ENCODE results near the gene HBG2.
"Not testable (repeated sequence)": the region's sequence is repeated elsewhere in the genome, so short reads cannot be mapped to it uniquely, and the experiment has no call there.

HBG2 gene

DNA sequence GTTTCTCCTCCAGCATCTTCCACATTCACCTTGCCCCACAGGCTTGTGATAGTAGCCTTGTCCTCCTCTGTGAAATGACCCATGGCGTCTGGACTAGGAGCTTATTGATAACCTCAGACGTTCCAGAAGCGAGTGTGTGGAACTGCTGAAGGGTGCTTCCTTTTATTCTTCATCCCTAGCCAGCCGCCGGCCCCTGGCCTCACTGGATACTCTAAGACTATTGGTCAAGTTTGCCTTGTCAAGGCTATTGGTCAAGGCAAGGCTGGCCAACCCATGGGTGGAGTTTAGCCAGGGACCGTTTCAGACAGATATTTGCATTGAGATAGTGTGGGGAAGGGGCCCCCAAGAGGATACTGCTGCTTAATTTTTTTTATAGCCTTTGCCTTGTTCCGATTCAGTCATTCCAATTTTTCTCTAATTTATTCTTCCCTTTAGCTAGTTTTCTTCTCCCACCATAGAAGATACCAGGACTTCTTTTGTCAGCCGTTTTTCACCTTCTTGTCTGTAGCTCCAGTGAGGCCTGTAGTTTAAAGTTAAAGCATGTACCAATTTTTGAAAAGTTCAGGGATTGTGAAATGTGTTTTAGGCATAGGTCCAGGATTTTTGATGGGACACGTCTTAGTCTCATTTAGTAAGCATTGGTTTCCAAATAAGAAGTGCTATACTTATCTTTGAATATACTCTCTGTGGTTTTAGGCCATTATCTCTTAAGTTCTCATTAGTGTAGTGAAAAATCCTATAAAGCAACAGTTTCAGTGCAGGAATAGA is at the start of gene HBG2:
Gene HBG2 (minus strand): TSS at position 136 of the 768 bp plus-strand sequence. CDS start 53 bp downstream, at position 83.
- DNase-seq = not testable (repeated sequence)

DNA sequence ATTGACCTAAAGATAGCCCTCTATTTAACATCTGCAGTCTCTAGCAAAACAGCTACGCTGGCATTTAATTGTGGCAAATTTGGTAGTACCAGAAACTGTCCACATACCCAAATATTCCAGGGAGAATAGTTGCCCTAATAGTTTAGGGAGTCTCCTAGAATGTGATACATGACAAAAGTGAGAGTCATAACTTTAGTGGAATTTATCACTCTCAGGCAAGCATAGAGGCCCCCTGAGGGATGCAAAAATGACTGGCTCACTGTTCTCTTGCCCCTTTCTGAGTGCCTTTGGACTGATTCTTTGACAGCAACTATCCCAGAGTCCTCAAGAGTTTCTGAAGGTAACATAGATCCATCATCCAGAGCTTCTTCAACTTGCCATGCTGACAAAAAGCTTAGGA is 49.5 kb upstream of the HBG2 start:
- DNase-seq = no peak

DNA sequence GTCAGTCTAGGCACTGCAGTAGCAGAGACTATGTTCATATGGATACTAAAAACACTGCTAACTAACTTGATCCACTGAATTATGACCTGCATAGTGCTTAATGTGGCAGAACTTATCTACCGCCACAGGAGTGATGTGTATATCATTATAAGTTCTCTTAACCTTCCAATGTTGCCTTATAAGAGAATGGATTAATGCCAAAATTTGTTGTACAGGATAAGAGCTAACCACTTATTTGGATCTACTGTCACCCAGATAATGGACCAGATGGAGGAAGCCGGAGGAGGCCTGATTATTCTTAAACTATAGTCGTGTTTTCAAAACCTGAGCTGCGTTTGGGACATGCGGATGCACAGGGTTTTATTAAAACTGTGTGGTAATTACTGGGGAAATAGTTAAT is 49.0 kb upstream of the HBG2 start:
- DNase-seq = no peak

DNA sequence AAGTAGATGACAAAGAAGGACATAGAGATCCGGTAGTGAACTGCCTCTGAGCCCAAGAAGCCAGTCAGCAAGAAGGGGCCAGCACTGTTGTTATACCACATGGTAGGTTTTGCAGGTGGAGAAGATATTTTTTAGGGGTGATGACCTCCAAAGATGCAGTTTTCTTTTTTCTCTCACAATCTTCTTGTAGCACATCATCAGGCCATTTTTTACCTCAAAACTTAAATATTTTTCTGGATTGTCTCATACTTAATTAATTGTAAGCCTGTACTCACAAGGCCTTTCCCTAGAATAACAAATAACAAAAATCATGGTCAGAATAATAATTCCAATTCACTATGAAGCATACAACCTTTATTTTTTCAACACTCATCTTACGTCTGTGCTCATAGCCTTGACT is 47.3 kb upstream of the HBG2 start, which contains the start of gene OR51B4:
Gene OR51B4 (minus strand): TSS at position 101 of the 400 bp plus-strand sequence. CDS start 0 bp downstream, at position 101.
- no peak for DNase-seq

DNA sequence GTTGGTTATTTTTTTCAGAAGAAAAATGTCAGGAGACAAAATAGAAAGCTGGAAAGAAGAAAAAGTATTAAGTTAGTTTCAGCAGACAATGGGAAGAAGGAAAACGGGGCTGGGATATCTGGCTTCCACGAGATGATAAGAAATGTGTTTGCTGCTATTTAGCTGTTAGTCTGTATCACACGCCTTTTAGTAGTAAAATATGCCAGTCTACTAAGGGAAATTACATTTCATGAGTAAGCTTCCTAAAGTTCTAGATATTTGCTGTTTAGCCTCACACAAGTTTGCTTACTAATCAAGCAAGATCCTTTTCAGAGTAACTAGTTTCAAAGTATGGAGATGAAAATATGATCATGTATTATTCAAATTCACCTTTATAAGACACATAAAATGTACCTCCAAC is 45.7 kb upstream of the HBG2 start:
- no peak for DNase-seq

DNA sequence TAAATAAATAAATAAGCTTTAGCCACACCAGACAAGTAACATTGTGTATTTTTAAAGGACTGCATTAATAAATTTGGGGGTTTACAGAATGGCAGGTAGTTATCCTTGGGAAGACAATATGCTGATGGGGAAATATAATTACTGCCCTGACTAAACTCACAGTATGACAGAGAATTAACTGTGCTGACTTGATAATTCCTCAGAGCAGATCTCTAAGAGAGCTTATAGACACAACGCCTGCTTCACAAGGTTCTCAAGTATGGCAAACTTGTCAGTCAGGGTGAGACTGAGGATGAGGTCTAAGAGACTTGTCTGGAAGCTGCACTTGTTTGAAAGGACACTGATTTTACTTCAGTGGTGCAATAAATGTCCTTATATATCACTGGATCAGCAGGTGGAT is 43.9 kb upstream of the HBG2 start:
- no peak for DNase-seq

DNA sequence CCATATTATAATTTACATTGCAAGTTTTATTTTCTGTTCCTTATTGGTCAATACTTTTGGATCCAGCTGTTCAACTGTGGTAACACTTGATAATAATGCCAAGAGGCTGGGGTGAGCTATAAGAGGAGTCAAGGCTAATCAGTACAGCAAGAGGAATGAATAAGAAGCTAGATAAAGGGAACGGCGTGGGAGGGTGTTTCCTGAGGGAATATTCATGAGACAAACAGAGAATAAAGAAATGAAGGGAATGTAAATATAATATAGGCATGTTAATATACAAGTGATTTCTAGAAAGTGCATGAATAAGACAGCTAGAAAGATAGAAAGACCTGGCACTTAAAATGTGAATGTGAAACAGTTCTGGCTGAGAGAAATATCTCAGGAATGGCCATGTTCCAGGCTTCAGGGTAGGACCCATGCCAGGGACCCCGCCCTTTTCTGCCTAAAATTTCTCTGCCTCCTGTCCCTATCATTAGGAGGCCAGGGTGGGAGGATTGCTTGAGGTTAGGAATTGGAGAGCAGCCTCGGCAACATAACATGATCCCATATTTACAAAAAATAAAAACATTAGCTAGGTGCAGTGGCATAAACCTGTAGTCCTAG is 43.2 kb upstream of the HBG2 start:
- DNase-seq = no peak

DNA sequence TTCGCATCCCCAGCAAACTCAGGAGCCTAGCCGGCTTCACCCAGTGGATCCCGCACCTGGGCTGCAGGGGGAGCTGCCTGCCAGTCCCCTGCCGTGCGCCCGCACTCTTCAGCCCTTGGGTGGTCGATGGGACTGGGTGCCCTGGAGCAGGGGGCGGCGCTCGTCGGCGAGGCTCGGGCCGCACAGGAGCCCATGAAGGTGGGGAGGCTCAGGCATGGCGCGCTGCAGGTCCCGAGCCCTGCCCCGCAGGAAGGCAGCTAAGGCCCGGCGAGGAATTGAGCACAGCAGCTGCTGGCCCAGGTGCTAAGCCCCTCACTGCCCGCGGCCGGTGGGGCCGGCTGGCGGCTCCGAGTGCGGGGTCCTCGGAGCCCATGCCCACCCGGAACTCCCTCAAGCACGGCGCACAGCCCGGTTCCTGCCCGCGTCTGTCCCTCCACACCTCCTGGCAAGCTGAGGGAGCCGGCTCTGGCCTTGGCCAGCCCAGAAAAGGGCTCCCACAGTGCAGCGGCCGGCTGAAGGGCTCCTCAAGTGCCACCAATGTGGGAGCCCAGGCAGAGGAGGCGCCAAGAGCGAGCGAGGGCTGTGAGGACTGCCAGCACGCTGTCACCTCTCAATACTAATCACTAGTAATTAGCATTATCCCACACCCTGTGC is 39.9 kb upstream of the HBG2 start:
- DNase-seq = not testable (repeated sequence)

DNA sequence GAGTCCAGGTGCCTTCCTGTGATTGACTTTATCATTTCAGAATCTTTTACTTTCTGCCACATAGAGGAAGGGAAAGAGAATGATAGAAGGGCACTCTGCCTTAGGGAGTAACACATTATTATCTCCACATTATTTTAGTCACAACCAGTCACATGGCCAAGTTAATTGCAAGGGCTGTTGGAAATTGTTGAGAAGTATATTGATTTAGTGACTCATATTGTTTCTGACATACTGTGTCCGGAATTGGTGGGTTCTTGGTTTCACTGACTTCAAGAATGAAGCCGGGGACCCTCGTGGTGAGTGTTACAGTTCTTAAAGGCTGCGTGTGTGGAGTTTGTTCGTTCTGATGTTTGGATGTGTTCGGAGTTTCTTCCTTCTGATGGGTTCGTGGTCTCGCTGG is 38.4 kb upstream of the HBG2 start:
- no peak for DNase-seq

DNA sequence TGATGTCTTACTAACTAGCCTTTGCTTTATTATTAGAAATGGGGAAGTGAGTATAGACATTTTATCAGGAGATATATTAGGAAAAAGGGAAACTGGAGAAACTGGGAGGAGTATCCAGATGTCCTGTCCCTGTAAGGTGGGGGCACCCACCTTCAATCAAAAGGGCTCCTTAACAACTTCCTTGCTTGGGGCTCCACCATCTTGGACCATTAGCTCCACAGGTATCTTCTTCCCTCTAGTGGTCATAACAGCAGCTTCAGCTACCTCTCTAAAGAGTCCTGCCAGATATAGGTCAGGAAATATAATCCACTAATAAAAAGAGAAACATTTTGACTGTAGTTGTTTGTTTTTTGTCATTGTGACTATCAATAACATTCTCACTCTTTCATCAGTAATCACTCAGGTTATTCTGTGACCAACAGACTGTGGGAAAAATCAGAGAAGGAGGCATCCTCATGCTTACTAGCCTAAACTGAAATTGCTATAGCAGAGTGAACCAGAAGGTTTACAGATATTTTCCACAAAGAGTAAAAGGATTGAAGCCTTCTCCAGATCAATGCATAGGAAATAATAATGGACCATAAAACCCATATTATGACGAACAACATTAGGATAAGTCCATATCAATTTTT is 36.7 kb upstream of the HBG2 start:
- no peak for DNase-seq

DNA sequence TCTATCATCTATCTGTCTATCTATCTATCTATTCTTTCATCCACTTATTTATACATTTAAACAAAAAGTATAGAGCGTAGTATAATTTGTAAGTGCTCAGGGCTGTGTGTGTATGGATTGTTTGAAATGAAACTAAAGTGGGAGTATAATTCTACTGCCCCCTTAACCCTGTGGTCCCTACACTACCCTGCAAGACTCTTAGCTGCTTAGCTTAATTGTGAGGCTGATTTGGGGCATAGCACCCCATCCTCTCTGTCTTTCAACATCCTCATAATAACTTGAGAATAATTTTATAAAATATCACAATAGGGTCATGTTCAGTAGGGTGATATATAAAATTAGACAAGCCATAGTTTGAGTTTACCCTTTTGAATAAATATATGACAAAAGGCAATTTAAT is 35.5 kb upstream of the HBG2 start:
- DNase-seq = no peak

DNA sequence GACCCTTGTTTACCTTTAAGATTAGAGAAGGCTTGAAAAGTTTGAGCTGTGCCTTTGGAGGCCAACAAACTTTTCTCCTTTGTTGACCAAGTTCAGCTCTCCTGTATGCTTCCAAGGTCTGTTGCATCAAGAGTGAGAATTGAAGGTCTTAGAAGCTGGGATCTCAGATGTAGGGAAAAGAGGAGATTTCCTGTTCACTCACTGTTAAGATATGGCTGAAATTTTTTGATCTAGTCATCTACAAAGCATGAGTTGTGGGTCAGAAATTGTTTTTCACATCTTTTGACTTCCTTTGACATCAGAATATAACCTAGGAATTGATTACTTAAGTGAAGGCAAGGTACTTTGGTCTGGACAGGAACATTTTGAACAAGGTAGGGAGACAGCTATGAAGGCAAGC is 35.1 kb upstream of the HBG2 start:
- no peak for DNase-seq

DNA sequence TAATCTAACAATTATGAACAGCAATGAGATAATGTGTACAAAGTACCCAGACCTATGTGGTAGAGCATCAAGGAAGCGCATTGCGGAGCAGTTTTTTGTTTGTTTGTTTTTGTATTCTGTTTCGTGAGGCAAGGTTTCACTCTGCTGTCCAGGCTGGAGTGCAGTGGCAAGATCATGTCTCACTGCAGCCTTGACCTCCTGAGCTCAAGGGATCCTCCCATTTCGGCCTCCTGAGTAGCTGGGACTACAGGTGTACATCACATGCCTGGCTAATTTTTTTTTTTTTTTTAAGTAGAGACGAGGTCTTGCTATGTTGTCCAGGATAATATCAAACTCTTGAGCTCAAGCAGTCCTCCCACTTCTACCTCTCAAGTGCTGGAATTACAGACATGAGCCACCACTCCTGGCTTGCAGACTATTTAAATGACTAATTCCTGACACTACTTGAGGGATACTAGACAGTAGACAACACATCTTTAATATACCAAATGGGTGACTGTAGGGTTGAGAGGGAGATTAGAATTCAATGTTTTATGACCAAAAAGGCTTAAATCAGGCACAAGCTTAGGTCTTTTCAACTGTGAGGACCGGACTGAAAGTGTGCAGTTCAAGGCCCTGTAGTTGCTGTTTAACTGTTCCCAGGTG is 34.4 kb upstream of the HBG2 start:
- DNase-seq = no peak

DNA sequence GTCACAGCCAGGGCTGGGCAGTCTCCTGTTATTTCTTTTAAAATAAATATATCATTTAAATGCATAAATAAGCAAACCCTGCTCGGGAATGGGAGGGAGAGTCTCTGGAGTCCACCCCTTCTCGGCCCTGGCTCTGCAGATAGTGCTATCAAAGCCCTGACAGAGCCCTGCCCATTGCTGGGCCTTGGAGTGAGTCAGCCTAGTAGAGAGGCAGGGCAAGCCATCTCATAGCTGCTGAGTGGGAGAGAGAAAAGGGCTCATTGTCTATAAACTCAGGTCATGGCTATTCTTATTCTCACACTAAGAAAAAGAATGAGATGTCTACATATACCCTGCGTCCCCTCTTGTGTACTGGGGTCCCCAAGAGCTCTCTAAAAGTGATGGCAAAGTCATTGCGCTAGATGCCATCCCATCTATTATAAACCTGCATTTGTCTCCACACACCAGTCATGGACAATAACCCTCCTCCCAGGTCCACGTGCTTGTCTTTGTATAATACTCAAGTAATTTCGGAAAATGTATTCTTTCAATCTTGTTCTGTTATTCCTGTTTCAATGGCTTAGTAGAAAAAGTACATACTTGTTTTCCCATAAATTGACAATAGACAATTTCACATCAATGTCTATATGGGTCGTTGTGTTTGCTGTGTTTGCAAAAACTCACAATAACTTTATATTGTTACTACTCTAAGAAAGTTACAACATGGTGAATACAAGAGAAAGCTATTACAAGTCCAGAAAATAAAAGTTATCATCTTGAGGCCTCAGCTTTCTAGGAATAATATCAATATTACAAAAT is 33.7 kb upstream of the HBG2 start:
- DNase-seq = no peak

DNA sequence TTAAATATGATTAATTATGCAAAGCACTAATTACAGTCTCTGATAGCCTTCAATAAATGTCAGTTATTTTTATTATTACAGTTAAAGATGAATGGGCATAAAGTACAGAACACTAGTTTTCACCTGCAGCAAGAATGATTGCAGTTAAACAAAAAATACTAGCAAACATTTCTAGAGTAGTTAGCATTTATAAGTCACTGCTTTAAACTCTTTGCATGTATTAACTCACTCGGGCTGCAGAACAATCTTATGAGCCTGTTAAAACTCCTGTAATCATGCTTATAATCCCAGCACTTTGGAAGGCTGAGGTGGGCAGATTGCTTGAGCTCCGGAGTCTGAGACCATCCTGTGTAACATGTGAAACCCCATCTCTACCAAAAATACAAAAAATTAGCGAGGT is 32.3 kb upstream of the HBG2 start:
- no peak for DNase-seq

DNA sequence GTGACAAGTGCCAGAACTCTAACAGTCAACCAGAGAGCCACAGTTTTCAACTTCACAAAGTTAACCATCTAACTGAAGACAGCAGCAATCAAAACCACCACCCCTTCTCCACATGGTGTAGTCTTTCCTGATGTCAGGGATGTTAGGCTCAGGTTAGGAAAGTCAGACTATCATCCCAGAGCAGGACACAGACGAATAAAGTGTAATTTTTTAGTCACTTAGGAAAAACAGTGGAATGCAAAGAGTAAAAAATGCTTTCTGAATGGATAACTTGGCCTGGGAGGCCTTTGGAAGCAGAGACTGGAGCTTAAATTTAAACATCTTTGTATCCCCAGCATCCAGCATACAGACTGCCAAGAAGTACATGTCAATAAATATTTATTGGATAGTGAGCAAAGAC is 31.8 kb upstream of the HBG2 start:
- no peak for DNase-seq

DNA sequence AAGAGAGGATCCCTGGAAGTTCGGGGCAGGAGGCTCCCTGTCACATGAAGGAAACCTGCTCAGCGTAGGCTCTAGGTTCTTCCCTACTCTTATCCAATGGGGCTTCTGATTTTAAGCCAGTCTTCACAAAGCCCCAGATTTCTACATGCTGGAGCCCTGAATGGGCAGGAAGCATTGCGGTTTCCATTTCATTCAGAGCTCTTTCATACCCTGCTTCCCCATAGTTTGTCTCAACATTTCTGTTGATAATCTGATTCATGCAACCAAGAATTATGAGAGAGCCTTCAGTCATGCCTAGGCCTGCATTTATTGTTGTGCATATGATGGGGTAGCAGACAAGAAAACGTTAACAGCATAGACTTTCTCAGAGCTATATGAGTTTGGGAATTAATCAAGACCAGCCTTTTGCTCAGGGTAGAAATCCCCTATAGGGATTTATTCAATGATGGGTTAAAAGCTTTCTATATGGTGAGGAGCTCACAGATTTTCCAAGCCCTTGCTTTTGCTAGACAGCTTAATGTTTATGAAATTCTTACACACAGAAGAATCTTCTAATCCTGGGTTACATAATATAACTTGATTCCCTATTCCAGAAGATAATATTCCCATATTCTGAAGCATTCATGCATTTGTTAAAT is 31.2 kb upstream of the HBG2 start:
- DNase-seq = no peak

DNA sequence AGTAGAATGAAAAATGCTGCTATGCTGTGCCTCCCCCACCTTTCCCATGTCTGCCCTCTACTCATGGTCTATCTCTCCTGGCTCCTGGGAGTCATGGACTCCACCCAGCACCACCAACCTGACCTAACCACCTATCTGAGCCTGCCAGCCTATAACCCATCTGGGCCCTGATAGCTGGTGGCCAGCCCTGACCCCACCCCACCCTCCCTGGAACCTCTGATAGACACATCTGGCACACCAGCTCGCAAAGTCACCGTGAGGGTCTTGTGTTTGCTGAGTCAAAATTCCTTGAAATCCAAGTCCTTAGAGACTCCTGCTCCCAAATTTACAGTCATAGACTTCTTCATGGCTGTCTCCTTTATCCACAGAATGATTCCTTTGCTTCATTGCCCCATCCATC is 30.1 kb upstream of the HBG2 start:
- no peak for DNase-seq

DNA sequence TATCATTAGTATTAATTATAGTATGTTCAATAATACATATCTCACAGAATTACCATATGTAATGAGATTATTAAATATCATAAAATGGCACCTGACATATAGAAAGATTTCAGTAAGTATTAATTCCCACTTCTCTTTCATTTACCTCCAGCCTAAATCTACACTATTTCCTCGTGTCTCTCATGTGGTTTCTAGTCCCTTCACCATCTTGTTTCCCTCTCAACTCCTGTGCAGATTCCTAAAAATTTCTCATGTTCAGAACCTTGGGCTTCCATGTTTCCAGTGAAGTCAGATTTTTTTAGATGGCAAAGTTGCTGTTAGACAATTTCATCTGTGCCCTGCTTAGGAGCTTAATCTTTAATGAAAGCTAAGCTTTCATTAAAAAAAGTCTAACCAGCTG is 29.3 kb upstream of the HBG2 start:
- DNase-seq = no peak

DNA sequence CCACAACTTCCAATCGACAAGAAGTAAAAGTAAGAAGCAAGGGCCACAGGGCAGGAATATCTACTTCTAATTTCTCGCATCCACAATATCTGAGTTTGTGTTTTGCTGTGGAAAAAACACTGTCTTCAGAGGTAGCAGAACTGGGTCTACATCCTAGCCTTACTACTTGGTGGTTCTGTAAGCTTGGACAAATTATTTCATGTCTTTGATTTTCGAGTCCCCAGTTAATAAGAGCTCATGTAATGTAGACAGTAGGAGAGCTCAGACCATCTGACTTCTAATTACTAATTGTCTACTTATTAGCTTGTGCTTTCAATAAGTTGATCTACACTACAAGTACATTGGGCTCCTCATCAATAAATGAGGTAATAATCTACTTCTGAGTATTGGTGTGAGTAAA is 28.5 kb upstream of the HBG2 start:
- DNase-seq = no peak

DNA sequence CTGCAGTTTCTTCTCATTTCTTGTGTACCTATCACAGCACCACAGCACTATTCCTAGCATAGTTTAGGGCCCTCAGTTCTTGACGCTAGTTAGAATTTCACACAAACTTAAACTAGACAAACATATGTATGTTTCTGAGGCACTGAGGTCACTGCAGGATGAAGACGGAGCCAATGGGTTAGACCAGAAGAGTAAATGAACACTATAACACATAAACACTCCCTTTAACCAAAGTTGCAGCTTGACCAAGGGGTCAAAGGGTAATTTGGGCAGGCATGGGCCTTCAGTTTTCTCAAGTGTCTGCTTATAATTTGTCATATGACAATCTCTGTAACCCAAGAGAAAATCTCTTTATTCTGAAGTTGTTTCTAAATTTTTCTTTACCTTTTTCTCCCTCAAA is 28.0 kb upstream of the HBG2 start:
- DNase-seq = no peak

DNA sequence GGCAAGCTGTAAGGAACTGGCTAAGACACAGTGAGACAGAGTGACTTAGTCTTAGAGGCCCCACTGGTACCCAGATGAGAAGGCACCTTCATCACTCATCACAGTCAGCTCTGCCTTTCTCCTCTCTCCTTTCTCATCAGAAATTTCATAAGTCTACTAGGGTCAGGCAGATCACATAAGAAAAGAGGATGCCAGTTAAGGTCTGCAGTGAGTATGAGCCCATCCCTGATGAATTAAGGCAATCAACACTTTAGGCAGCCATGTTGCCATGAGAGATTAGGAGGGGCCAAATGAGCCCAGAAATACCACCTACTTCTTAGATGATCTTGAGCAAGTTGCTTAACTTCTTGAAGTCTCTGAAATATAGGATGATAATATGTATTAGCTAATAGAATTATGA is 27.0 kb upstream of the HBG2 start:
- DNase-seq = no peak

Measured in CD4-positive, alpha-beta T cell treated with Interleukin-21 for 1 hour (primary cell).